Stomach (tissue), 4 donors: ENCODE results near the gene PPP1R9B.

Source experiments
- CTCF ChIP-seq, 7 experiments: fragments of 450-650 bp in 4 of 7; fragments of 200-600 bp in 3 of 7; sonication (generic) in 3 of 7; IDR thresholded peaks; one replicate each; pipeline ENCODE4 v1.5.1; 2016 to 2019; ENCODE audit warnings: antibody characterized with exemption in 7 of 7, control low read depth in 2 of 7, mild to moderate bottlenecking in 1 of 7
- EP300 ChIP-seq: sonication (generic); formaldehyde crosslinking; IDR thresholded peaks from one replicate; pipeline ENCODE4 v1.6.1; 2017; ENCODE audit warnings: antibody characterized with exemption
- POLR2A ChIP-seq, 4 donors: fragments of 450-650 bp; IDR thresholded peaks; one replicate each; pipeline ENCODE4 v1.6.1; 2016; ENCODE audit warnings: antibody characterized with exemption in 4 of 4, control low read depth in 2 of 4, mild to moderate bottlenecking in 1 of 4, moderate library complexity in 1 of 4
- POLR2AphosphoS5 ChIP-seq, 3 donors: sonication (generic); formaldehyde crosslinking; IDR thresholded peaks; one replicate each; pipeline ENCODE4 v1.6.1; 2016; ENCODE audit warnings: antibody characterized with exemption in 3 of 3

- no peak for TF ChIP-seq CTCF (IDR thresholded peaks at IDR 0.05)
- no peak for TF ChIP-seq EP300
- no peak for TF ChIP-seq POLR2A (IDR thresholded peaks at IDR 0.05)
- TF ChIP-seq POLR2AphosphoS5 (IDR thresholded peaks at IDR 0.05): no peak
Observed at GRCh38 chr17:50177476-50177875, 27.0 kb upstream of the PPP1R9B start.
